ENCODE data around the gene ABCC1.
"Not testable (repeated sequence)": the region's sequence is repeated elsewhere in the genome, so short reads cannot be mapped to it uniquely, and the experiment has no call there.

ABCC1 gene

DNA sequence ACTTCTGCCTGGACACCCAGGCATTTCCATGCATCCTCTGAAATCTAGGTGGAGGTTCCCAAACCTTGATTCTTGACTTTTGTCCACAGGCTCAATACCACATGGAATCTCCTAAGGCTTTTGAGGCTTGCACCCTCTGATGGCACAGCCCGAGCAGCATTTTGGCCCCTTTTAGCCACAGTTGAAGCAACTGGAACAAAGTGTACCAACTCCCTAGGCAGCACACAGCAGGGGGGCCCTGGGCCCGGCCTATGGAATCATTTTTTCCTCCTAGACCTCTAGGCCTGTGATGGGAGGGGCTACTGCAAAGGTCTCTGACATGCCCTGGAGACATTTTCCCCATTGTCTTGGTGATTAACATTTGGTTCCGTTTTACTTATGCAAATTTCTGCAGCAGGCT lies 32.0 kb downstream of the ABCC1 start:
- TF ChIP-seq, protein P1, sequence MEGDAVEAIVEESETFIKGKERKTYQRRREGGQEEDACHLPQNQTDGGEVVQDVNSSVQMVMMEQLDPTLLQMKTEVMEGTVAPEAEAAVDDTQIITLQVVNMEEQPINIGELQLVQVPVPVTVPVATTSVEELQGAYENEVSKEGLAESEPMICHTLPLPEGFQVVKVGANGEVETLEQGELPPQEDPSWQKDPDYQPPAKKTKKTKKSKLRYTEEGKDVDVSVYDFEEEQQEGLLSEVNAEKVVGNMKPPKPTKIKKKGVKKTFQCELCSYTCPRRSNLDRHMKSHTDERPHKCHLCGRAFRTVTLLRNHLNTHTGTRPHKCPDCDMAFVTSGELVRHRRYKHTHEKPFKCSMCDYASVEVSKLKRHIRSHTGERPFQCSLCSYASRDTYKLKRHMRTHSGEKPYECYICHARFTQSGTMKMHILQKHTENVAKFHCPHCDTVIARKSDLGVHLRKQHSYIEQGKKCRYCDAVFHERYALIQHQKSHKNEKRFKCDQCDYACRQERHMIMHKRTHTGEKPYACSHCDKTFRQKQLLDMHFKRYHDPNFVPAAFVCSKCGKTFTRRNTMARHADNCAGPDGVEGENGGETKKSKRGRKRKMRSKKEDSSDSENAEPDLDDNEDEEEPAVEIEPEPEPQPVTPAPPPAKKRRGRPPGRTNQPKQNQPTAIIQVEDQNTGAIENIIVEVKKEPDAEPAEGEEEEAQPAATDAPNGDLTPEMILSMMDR (conservative IDR thresholded peaks at IDR 0.05; ENCODE audit: control insufficient read depth, insufficient read depth, low read depth, low read length): no peak
- DNase-seq (ENCODE audit: low read depth): no peak
- H3K4me3 ChIP-seq (ENCODE audit: control insufficient read depth, low read depth, low read length): no peak overlapping the region

DNA sequence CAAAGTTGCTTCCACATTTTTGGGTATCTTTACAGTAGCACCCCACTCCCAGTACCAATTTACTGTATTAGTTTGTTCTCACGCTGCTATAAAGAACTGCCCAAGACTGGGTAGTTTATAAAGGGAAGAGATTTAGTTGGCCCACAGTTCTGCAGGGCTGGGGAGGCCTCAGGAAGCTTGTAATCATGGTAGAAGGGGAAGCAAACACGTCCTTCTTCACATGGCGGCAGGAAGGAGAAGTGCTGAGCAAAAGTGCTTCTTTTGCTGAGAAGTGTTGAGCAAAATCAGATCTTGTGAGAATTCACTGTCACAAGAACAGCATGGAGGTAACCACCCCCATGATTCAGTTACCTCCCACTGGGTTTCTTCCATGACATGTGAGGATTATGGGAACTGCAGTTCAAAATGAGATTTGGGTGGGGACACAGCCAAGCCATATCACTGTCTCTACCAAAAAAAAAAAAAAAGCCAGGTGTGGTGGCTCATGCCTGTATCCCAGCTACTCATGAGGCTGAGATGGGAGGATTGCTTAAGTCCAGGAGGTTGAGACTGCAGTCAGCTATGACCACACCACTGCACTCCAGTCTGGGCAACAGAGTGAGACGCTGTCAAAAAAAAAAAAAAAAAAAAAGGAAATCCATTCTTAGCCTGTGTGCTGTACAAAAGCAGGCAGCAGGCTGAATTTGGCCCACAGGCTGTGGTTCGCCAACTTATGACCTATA lies 32.9 kb downstream of the ABCC1 start:
- H3K4me3 ChIP-seq (ENCODE audit: control insufficient read depth, low read depth, low read length); DNase-seq (ENCODE audit: low read depth): not testable (repeated sequence)

DNA sequence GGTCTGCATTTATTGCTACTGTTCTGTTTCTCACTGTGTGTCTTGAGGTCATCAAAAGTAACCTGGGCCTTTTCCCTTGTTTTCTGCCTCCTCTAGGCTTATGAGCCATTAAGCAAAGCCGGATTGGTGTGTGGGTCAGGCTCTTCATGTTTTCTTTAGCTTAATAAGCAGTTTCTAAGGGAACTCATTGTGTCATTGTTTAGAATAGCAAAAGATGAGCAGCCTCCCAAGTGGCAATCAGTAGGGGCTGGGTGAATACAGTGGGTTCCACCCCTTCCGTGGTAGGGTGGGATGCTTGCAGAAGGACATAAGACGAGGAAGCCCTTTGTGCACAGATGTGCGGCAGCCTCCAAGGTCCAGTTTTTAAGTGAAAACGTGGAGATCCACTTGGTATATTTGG lies 34.5 kb downstream of the ABCC1 start:
- TF ChIP-seq, protein P1 (conservative IDR thresholded peaks at IDR 0.05; ENCODE audit: control insufficient read depth, insufficient read depth, low read depth, low read length): no peak
- H3K4me3 ChIP-seq (ENCODE audit: control insufficient read depth, low read depth, low read length): no peak overlapping the region
- DNase-seq (ENCODE audit: low read depth): peak; percentile 52

DNA sequence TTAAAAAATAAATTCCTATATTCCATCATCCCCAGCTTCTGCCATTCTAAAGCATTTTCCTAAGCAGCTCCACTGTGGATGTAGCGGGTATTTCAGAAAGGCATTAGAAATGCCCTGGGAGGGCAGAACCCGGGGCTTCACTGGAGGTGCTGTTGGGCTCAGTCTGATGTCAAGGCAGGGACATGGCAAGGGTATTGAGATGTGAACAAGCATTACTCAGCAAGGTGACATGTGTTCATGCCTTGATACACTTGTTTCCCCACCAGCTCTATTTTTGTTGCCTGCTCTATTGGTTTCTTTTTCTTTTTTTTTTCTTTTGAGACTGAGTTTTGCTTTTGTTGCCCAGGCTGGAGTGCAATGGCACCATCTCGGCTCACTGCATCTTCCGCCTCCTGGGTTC lies 35.7 kb downstream of the ABCC1 start:
- H3K4me3 ChIP-seq (ENCODE audit: control insufficient read depth, low read depth, low read length): no peak overlapping the region
- no peak for DNase-seq (ENCODE audit: low read depth)
- TF ChIP-seq, protein P1 (conservative IDR thresholded peaks at IDR 0.05; ENCODE audit: control insufficient read depth, insufficient read depth, low read depth, low read length): no peak

DNA sequence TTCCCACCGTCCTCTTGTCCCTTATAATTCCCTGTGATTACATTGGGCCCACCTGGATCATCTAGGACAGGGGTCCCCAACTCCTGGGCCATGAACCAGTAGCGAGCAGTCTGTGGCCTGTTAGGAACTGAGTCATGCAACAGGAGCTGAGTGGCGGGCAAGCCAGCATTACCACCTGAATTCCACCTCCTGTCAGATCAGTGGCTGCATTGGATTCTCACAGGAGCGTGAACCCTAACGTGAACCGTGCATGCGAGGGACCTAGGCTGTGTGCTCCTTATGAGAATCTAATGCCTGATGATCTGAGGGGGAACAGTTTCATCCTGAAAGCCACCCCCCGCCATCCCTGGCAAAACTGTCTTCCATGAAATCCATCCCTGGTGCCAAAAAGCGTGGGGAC lies 36.8 kb downstream of the ABCC1 start:
- no peak for DNase-seq (ENCODE audit: low read depth)
- TF ChIP-seq, protein P1 (conservative IDR thresholded peaks at IDR 0.05; ENCODE audit: control insufficient read depth, insufficient read depth, low read depth, low read length): no peak
- no peak overlapping the region for H3K4me3 ChIP-seq (ENCODE audit: control insufficient read depth, low read depth, low read length)

DNA sequence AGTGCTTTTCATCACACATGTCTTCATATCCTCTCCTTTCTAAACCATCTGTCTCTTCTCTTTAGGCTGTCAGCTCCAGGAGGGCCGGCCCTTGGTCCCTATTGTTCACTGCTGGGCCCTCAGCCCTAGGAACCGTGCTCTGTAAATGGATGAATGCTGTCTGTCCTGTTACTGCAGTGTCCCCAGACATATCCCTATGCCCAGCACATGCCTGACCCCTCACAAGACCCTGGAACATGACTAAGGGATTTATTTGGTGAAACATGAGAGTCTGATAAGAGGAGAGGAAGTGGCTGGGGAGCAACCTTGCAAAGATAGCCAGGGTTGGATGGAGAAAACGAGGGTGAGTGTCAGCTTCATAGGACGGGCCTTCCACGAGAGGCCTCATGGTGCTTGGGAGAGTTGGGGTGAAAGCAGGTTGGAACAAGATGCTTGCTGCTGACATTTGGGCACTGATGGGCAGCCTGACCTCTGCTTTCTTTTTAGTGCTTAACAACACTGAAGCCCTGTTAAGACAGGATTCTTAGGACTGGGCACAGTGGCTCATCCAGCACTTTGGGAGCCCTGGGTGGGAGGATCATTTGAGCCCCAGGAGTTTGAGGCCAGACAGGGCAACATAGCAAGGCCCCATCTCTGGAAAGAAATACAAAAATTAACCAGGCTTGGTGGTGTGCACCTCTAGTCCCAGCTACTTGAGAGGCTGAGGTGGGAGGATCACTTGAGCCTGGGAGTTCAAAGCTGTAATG lies 39.0 kb downstream of the ABCC1 start:
- TF ChIP-seq, protein P1 (conservative IDR thresholded peaks at IDR 0.05; ENCODE audit: control insufficient read depth, insufficient read depth, low read depth, low read length): no peak
- no peak for DNase-seq (ENCODE audit: low read depth)
- H3K4me3 ChIP-seq (ENCODE audit: control insufficient read depth, low read depth, low read length): no peak overlapping the region

DNA sequence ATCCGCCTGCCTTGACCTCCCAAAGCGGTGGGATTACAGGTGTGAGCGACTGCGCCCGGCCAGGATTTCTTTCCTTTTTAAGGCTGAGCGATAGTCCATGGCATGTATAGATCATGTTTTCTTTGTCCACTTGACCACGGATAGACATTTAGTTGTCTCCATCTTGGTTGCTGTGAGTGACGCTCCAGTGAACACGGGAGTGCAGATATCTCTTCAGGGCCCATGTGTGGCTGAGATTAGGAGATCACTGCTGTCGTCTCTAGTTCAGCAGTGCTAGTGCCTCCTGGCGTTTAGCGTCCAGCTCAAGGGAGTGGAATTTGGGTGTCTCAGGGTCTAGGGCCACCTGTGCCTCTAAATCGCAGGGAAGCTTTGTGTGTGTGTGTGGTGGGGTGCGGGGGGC lies 41.5 kb downstream of the ABCC1 start:
- no peak overlapping the region for H3K4me3 ChIP-seq (ENCODE audit: control insufficient read depth, low read depth, low read length)
- DNase-seq (ENCODE audit: low read depth): no peak
- TF ChIP-seq, protein P1 (conservative IDR thresholded peaks at IDR 0.05; ENCODE audit: control insufficient read depth, insufficient read depth, low read depth, low read length): no peak
